A673 (cell line): ENCODE results near the gene USP35. TPM values are rescaled to one million over a fixed set of nuclear protein-coding genes. Genes with fewer than 3 reads are reported as not detected.

Source experiments
- BruUV-seq: library from RNA; stranded (reverse); fragments of 400-500 nt; replicated peaks from 2 replicates; lab custom pipeline; 2021; lab: Mats Ljungman, UMichigan
- CTCF ChIA-PET: fragments of 300-600 bp; sonication (Branson Sonifier 250); formaldehyde crosslinking; loops from one replicate; lab custom pipeline; 2022; ENCODE audit warnings: antibody characterized with exemption; lab: Charles Lee
- POLR2A ChIA-PET: fragments of 300-600 bp; sonication (Branson Sonifier 250); formaldehyde crosslinking; loops from one replicate; lab custom pipeline; 2022; ENCODE audit warnings: antibody characterized with exemption; ENCODE audit not compliant: low non-redundant PET; lab: Charles Lee
- DNase-seq: peaks from one replicate; pipeline ENCODE4 v3.0.0-alpha.2; 2015; ENCODE audit warnings: low spot score
- H3K27ac ChIP-seq: fragments of 200-600 bp; sonication (generic); 2 replicates; pipeline ENCODE4 v1.5.1; 2016; ENCODE audit warnings: mixed run types, low read depth, mild to moderate bottlenecking, mixed read lengths, antibody characterized with exemption, low read length; ENCODE audit not compliant: poor library complexity, severe bottlenecking
- H3K27me3 ChIP-seq: fragments of 200-600 bp; sonication (generic); replicated peaks from 2 replicates; pipeline ENCODE4 v1.6.1; 2017; ENCODE audit warnings: mixed run types, low read depth, mild to moderate bottlenecking, mixed read lengths, antibody characterized with exemption, low read length; ENCODE audit not compliant: insufficient read depth, poor library complexity
- H3K36me3 ChIP-seq: fragments of 200-600 bp; sonication (generic); 2 replicates; pipeline ENCODE4 v1.6.1; 2016; ENCODE audit warnings: mixed run types, mild to moderate bottlenecking, mixed read lengths, antibody characterized with exemption, low read length; ENCODE audit not compliant: insufficient read depth, poor library complexity, severe bottlenecking
- H3K4me1 ChIP-seq: fragments of 200-600 bp; sonication (generic); 2 replicates; pipeline ENCODE4 v1.6.1; 2017; ENCODE audit warnings: mixed run types, mild to moderate bottlenecking, mixed read lengths, antibody characterized with exemption, low read length; ENCODE audit not compliant: insufficient read depth, poor library complexity, severe bottlenecking
- H3K4me3 ChIP-seq: fragments of 200-600 bp; sonication (generic); 2 replicates; pipeline ENCODE4 v1.5.1; 2016; ENCODE audit warnings: low read depth, mixed run types, mild to moderate bottlenecking, mixed read lengths, low read length; ENCODE audit not compliant: poor library complexity, severe bottlenecking
- H3K9me3 ChIP-seq: fragments of 200-600 bp; sonication (generic); 2 replicates; pipeline ENCODE4 v1.6.1; 2016; ENCODE audit warnings: mixed run types, low read depth, mild to moderate bottlenecking, mixed read lengths, antibody characterized with exemption, low read length; ENCODE audit not compliant: poor library complexity, severe bottlenecking
- CTCF ChIP-seq: fragments of 300-800, 200-600 bp; sonication (generic); conservative IDR thresholded peaks from 2 replicates; pipeline ENCODE4 v1.5.1; 2017; ENCODE audit warnings: low read depth, mild to moderate bottlenecking, antibody characterized with exemption, low read length, moderate library complexity, mixed read lengths
- EZH2 ChIP-seq: fragments of 200-600 bp; sonication (generic); IDR thresholded peaks from 2 replicates; pipeline ENCODE4 v1.6.1; 2017; ENCODE audit warnings: borderline replicate concordance, low read depth, mild to moderate bottlenecking, mixed read lengths, antibody characterized with exemption, low read length; ENCODE audit not compliant: poor library complexity, severe bottlenecking
- intact Hi-C: fragments of 100-400 bp; cut with micrococcal nuclease; formaldehyde crosslinking; loops from one replicate; pipeline ENCODE4 v1.10.0; 2022; ENCODE audit not compliant: unreplicated experiment
- total RNA-seq: library from RNA; stranded (reverse); gene quantifications from 2 replicates; pipeline ENCODE4 v1.2.3, GENCODE V29; 2021

The USP35 gene
- total RNA-seq, 1 experiment from 2014 or later = 4.8 TPM

DNA sequence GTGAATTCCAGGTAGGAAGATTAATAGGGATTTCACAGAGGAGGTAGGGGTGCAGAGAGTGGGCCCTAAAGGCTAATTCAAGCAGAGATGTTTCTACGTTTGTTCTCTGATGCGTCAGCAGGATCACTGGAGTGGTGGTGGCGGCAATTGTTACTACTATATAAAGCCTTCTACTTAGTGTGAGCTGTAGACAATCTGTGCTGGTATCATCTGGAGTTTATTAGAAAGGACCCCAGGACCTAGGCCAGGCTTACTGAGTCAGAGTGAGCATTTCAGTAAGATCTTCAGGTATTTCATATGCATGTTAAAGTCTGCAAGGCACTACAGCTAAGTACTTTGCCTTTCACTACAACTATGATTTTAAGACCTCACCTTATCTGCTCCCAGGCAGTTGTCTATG lies 59.5 kb downstream of the USP35 start:
- intact Hi-C loops = no loop called here

DNA sequence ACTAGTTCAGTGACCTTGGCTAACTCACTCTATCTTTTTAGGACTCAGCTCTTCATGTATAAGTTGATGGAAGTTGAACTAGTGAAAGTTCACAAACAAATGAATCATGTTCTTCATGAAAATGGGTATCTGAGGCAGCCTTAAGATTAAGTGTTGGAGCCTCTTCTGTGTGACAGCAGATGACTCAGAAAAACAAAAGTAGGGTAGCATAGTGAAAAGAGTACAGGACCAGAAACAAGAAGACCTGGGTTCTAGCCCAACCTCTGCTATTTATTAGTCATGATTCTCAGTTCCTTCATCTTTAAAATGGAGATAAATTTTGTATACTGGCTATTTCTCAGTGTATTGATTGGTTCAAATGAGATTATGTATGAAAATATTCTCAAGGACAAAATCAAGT lies 60.2 kb downstream of the USP35 start:
- CTCF ChIA-PET = no interaction called here
- H3K9me3 ChIP-seq = no peaks in the 10 kb centered on the region
- H3K27me3 ChIP-seq = no peaks in the 10 kb centered on the region
- no peak for DNase-seq
- H3K4me3 ChIP-seq = no peak overlapping the region
- H3K27ac ChIP-seq = no peak overlapping the region
- H3K36me3 ChIP-seq = no peaks in the 10 kb centered on the region
- H3K4me1 ChIP-seq = peaks cover 9% of the 10 kb centered on the region
- POLR2A ChIA-PET = no interaction called here
- TF ChIP-seq EZH2 (no peak), CTCF (no peak)
- intact Hi-C loops = no loop called here
- BruUV-seq = no TSS peak

More for the DNA sequence above, 59.5 kb downstream of the USP35 start:
- Histone ChIP-seq H3K9me3 (no peaks in the 10 kb centered on the region), H3K27me3 (no peaks in the 10 kb centered on the region), H3K4me1 (peaks cover 10% of the 10 kb centered on the region), H3K36me3 (no peaks in the 10 kb centered on the region), H3K4me3 (no peak overlapping the region), H3K27ac (no peak overlapping the region)
- ChIA-PET CTCF (no interaction called here), POLR2A (no interaction called here)
- no TSS peak for BruUV-seq
- DNase-seq = no peak
- TF ChIP-seq EZH2 = no peak
- no peak for TF ChIP-seq CTCF

DNA sequence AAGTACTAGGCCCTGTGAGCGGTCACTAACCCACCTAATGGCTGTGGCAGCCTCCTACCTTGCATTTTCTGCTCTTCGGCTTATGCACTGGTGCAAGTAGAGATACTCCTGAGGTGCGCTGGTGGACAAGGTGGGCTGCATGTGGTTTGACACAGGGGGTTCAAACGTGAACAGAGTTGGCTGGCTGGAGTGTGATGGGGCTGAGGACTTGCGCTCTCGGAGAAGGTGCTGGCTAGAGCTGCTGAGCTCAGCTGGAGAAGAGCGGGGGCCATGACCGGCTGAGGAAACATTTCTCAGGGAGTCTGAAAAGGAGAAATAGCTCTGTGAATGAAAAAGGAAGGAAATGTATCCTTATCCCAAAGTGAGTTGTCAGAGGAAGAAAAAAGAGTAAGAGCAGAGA lies 61.4 kb downstream of the USP35 start:
- TF ChIP-seq CTCF (no peak), EZH2 (no peak)
- H3K9me3 ChIP-seq = no peaks in the 10 kb centered on the region
- no peaks in the 10 kb centered on the region for H3K4me1 ChIP-seq
- no peak overlapping the region for H3K4me3 ChIP-seq
- intact Hi-C loops = no loop called here
- no peaks in the 10 kb centered on the region for H3K27me3 ChIP-seq
- DNase-seq = no peak
- no TSS peak for BruUV-seq
- ChIA-PET CTCF (no interaction called here), POLR2A (no interaction called here)
- no peak overlapping the region for H3K27ac ChIP-seq
- no peaks in the 10 kb centered on the region for H3K36me3 ChIP-seq
